Measurements from ENCODE around the gene ACSL5. TPM values are rescaled to one million over a fixed set of nuclear protein-coding genes. Genes with fewer than 3 reads are reported as not detected.

ACSL5 gene, protein sequence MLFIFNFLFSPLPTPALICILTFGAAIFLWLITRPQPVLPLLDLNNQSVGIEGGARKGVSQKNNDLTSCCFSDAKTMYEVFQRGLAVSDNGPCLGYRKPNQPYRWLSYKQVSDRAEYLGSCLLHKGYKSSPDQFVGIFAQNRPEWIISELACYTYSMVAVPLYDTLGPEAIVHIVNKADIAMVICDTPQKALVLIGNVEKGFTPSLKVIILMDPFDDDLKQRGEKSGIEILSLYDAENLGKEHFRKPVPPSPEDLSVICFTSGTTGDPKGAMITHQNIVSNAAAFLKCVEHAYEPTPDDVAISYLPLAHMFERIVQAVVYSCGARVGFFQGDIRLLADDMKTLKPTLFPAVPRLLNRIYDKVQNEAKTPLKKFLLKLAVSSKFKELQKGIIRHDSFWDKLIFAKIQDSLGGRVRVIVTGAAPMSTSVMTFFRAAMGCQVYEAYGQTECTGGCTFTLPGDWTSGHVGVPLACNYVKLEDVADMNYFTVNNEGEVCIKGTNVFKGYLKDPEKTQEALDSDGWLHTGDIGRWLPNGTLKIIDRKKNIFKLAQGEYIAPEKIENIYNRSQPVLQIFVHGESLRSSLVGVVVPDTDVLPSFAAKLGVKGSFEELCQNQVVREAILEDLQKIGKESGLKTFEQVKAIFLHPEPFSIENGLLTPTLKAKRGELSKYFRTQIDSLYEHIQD
- 2.0 TPM for polyA plus RNA-seq (ENCODE audit: insufficient read length)

DNA sequence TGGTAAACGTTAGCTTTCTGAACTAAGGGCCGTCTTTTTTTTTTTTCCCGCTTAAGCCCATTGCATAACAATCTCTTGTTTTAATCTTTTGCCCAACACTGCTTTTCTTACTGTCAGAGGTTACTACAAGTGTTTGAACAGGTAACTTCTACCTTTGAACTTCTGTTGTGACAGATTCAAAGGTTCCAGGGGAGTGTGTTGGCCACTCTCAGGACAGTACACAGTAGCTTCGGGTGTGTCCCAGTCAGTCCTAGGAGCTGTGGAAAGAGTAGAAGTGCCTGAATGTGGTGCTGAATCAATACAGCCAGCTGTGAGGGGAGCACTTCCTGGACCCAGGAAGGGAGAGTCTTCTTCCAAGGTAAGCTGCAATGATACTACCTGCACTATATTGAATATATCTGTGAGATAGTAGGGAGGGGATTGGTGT lies at the start of gene ACSL5:
Gene ACSL5 (plus strand): TSS at position 205 of the 427 bp plus-strand sequence. CDS start 20,831 bp downstream, outside the sequence.
- DNase-seq (ENCODE audit: low read depth), result no peak

DNA sequence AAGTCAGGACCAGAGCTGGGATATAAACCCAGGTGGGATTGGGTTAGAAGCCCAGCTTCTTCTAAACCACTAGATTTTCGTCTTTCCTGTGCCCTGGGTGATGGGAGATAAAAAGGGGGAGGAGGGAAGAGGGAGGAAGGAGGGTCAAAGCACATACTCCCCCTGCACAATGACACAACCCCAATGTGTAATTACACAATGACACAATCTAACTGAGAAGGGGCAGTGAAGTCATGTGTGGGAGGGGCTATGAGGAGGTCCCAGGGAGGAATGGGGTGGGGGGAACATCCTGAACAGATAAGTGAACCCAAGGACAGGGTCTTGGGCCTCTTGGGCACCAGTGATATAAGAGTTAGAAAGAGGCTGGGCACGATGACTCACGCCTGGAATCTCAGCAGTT lies 46.2 kb upstream of the ACSL5 start:
- DNase-seq (ENCODE audit: low read depth), result no peak

DNA sequence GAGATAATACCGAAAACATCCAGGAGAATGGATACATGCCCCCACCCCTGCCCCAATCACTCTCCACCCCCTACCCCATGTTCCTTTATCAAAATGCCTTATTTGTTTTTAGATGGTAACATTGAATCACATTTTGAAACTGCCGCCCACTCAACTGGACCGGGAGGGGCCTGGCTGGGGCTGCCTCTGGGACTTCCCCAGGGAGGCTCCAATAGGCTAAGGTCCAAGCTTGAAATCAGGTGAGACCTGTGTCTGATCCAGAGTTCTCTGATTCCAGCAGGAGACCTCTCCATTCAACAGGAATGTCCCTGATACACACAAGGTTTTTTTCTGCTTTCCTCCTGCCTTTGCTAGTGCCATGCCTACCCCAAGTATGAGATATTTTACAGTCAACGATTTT lies 43.8 kb upstream of the ACSL5 start:
- DNase-seq (ENCODE audit: low read depth), result no peak

GRCh38 chr10:112330607-112331160 lies 43.2 kb upstream of the ACSL5 start:
- no peak for DNase-seq (ENCODE audit: low read depth)

DNA sequence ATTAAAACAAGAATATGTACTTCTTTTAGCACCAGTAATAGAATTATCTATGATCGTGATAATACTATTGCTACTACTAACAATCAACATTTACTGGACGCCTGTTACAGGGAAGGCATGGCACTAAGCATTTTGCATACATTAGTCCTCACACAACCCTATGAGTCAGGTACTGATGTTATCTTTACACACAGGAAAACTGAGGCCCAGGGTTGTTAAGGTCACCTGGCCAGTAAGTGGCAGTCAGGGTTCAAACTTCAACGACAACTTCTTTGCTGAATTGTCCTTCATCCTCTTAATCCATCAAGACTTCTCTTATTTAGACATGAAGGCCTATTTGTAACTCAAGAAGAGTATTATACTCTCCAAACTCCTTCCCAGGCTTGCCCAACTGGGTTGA lies 41.9 kb upstream of the ACSL5 start:
- no peak for DNase-seq (ENCODE audit: low read depth)

DNA sequence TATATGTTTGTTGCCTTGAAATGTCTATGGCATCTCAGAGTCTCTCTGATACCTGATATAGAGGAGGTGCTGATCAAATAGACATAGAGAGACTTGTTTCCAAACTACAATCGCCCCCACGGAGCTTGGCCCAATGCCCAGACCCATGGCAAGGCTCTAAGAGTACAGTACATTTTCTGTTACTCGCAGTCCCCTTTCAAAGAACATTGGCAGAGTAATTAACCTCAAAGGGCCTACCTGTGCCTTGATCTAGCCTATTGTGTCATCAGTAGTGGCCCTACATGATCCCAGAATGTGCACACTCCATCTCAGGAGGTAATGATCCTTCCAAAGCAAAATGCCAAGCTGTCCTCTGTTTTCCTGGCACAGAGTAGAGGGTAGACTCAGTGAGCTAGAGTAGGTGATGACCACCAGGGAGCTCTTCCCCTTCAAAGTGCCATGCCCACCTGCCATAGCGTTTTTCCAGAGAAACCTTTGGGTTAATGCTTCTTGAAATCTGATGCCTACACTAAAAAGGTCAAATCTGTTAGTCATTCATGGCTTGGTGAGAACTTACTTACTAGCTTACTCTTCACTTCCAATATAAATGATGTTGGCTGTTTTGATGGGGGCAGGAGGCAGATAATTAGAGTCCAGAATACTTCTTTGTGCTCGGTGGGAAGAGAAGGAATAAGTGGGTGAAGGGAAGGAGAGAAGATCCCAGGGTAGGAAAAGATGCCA lies 41.2 kb upstream of the ACSL5 start:
- no peak for DNase-seq (ENCODE audit: low read depth)

DNA sequence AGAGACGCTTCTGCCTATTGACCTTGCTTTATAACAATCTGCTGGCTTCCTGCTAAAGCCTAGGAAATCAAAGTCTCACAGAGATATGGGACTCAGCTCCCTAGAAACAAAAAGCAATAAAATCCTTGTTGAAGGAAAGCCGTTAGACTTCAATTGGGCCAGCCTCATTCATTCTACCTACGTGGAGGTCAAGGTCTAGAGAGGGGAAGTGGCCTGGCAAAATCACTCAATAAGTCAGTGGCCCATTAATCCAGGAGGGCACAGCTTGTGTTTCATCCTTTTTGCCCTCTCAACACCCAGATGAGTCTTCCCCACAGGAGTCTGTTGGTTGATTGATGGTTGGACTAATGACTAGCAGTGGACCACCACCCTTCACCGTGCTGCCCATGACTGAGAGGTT lies 40.5 kb upstream of the ACSL5 start:
- DNase-seq (ENCODE audit: low read depth), result no peak

DNA sequence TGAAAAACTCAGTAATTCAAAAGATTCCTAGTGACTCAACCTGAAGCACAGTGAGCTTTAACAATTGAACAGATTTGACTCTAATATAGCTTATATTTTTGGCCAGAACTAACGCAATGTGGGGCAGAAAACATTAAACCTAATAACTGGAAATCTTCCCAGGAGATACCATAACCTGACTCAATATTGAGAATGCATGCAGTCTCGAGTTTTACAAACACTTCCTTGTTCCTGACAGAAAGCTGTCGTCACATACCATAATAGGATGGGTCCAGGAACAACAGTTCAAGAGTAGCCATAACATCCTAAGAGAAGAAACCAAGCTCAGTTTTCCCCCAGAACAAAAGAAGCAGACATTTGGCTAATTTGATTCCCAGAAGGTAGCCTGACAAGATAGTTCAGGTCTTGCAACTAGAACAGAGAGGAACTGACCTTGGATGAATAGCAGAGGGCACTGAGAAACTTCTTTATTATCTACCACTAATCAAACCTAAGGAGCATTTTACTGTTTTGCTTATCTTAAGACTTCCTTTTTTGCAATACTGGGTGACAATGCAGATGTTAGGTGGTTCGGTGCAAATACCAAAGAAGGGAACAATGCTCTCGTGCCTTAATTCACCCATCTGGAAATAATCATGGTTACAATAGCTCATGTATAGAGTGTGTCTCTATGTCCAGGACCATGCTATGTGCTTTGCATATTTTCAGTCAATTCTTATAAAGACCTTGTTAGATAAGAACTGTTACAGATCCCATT lies 38.6 kb upstream of the ACSL5 start:
- DNase-seq (ENCODE audit: low read depth), result no peak

GRCh38 chr10:112335868-112336265 lies 38.0 kb upstream of the ACSL5 start:
- no peak for DNase-seq (ENCODE audit: low read depth)

DNA sequence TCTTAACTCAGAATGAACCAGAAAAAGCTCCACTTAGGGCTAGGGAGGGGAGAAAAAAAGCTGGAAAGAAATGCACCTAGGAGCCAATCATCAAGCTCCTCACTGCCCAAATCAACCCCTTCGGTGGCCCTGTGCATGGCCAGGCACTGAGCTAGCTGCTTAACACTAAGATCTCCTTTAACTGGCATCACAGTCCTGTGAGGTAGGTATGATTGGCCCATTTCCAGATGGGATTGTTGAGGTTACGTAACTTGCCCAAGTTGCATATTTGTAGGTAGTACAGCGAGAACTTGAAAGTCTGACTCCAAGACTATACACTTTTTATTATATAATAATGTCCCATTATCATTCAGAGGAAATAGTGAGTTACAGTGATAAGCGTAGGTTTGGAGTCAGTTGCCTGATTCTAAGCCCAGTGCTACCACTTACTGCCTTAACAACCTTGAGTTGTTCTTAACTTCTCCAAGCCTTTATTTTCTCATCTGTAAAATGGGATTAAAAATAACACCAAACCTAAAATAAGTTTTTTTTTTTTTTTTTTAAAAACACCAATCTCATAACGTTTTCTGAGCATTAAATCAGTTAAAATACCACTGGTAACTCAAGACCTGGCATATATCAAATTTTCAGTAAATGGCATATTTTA lies 37.2 kb upstream of the ACSL5 start:
- DNase-seq (ENCODE audit: low read depth), result no peak

DNA sequence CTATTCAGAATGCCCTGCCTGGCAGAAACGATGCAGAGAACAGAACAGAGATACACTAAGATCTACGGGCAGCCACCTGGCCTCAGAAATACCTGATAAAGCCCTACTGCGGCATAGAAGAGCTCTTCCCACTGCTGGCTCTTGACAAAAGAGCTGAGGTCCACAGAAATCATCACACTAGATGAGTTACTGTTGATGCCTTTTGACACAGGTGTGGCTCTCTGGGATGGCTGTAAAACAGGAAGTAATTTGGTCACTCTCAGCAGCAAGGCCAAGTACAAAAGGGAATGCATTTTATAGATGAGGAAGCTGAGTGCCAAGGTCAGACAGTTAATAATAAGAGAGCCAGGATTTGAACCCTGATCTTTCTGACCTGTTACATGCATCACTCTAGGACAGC lies 35.0 kb upstream of the ACSL5 start:
- no peak for DNase-seq (ENCODE audit: low read depth)

- no peak for DNase-seq (ENCODE audit: low read depth)
Observed at GRCh38 chr10:112340601-112341000, 33.3 kb upstream of the ACSL5 start.

- DNase-seq (ENCODE audit: low read depth), result no peak
Observed at GRCh38 chr10:112343056-112343806, 30.7 kb upstream of the ACSL5 start.

DNA sequence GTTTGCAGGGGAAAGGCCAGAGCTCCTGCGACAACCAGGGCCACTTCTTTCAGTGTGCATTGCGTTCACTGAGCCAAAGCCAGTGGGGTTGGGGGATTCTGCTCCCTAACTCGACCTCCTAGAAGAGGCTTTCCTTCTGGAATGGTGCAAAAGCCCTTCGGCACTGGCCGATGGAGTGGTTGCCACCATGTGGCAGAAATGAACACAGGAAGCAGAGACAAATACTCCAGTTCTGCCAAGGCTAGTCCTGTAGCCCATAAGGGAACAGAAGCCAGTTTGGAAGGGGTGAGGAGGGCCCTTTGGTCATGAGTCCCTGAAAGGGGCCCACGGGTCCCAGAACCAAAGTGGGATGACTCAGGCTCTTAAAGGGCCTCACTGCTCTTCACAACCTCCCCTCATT lies 29.7 kb upstream of the ACSL5 start:
- no peak for DNase-seq (ENCODE audit: low read depth)

DNA sequence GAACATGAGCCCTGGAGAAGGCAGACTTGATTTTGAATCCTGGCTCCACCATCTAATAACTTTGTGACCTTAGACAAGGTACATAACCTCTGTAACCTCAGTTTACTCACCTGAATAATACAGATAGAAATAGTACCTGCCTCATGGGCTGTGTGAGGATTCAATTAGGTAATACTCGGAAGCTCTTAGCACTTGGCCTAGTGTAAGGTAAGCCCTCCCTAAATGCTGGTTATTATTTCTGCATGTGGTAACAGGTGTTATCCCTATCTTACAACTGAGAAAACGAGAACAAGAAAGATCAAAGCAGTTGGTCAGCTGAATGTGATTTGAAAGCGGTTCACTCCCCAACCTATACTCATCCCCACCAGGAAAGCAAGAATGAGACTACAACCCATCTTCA lies 28.7 kb upstream of the ACSL5 start:
- DNase-seq (ENCODE audit: low read depth), result no peak

- DNase-seq (ENCODE audit: low read depth), result no peak
Observed at GRCh38 chr10:112345743-112346142, 28.2 kb upstream of the ACSL5 start.

DNA sequence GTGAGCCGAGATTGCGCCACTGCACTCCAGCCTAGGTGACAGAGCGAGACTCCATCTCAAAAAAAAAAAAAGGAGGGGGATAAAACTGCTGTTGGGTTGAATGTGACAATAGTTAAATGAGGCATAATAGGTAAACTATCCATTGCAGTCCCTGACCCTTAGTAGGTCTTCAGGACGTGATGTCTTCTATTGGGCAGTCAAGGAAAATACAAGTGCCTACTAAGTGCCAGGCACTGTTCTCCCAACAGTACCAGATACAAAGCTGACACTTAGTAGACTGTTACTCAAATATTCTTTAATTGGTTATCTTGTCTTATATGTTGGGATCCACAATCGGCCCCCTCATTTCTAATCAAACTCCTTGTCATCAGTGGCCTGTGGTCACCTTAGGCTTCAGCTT lies 27.1 kb upstream of the ACSL5 start:
- DNase-seq (ENCODE audit: low read depth), result no peak

GRCh38 chr10:112347709-112348671 lies 25.9 kb upstream of the ACSL5 start:
- DNase-seq (ENCODE audit: low read depth), result no peak

DNA sequence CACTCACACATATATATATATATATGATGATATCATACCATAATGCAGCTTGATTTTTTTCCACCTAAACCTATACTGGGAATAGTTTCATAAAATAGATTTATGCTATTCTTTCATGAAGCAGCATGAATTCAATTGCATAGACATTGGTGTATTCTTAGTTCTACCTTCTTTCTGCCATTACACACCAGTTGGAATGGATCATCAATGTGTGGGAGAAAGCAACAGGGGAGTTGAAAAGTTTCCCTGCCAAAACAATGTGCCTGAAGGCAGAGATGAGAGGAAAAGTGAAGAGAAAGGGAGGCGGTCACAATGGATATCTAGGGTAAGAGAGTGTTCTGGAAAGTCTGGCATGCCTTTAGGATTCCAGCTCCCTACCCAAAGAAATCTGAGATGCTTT lies 25.2 kb upstream of the ACSL5 start:
- DNase-seq (ENCODE audit: low read depth), result no peak
